ENCODE measurements around the gene MT1G. TPM values are rescaled to one million over a fixed set of nuclear protein-coding genes. Genes with fewer than 3 reads are reported as not detected.
"Not testable (repeated sequence)": the region's sequence is repeated elsewhere in the genome, so short reads cannot be mapped to it uniquely, and the experiment has no call there.

Gene MT1G
- not detected for total RNA-seq
- long read RNA-seq, result 0 reads

- DNase-seq (ENCODE audit: missing footprints), result peak; percentile 82
- ATAC-seq, result peak; percentile 73
- intact Hi-C loops (cut with DNase I), result no loop called here
Measured at GRCh38 chr16:56667581-56668571, at the start of gene MT1G. Gene MT1G, minus strand, starts transcription at chr16:56668065. Its CDS starts 72 bp downstream, at chr16:56667993.

GRCh38 chr16:56717532-56717931 lies 49.7 kb upstream of the MT1G start:
- ATAC-seq; intact Hi-C loops (cut with DNase I); DNase-seq (ENCODE audit: missing footprints): not testable (repeated sequence)

GRCh38 chr16:56716761-56717160 lies 48.9 kb upstream of the MT1G start:
- ATAC-seq (no peak), DNase-seq (ENCODE audit: missing footprints) (no peak)
- intact Hi-C loops (cut with DNase I), result no loop called here

- no peak for ATAC-seq
- intact Hi-C loops (cut with DNase I), result no loop called here
Measured at GRCh38 chr16:56715126-56715525, 47.3 kb upstream of the MT1G start.

GRCh38 chr16:56713794-56714193 lies 45.9 kb upstream of the MT1G start:
- intact Hi-C loops (cut with DNase I), result no loop called here
- no peak for DNase-seq (ENCODE audit: missing footprints)

More at GRCh38 chr16:56715126-56715525, 47.3 kb upstream of the MT1G start:
- DNase-seq (ENCODE audit: missing footprints), result no peak

GRCh38 chr16:56711862-56712261 lies 44.0 kb upstream of the MT1G start:
- DNase-seq (ENCODE audit: missing footprints) (no peak), ATAC-seq (no peak)
- intact Hi-C loops (cut with DNase I), result no loop called here

More at GRCh38 chr16:56713794-56714193, 45.9 kb upstream of the MT1G start:
- ATAC-seq, result no peak

- intact Hi-C loops (cut with DNase I), result no loop called here
- ATAC-seq, result no peak
- no peak for DNase-seq (ENCODE audit: missing footprints)
Measured at GRCh38 chr16:56710181-56710737, 42.4 kb upstream of the MT1G start.

- no peak for ATAC-seq
- no peak for DNase-seq (ENCODE audit: missing footprints)
- intact Hi-C loops (cut with DNase I), result no loop called here
Measured at GRCh38 chr16:56709443-56710040, 41.7 kb upstream of the MT1G start.

- ATAC-seq (no peak), DNase-seq (ENCODE audit: missing footprints) (no peak)
- intact Hi-C loops (cut with DNase I), result no loop called here
Measured at GRCh38 chr16:56708525-56709442, 40.9 kb upstream of the MT1G start.

- intact Hi-C loops (cut with DNase I), result loop anchor here (1.0 kb wide), 4 partner anchors 30 to 189 kb away; no protein-coding TSS in a partner anchor
- ATAC-seq (no peak), DNase-seq (ENCODE audit: missing footprints) (no peak)
Measured at GRCh38 chr16:56702836-56703235, 35.0 kb upstream of the MT1G start.

GRCh38 chr16:56701534-56701933 lies 33.7 kb upstream of the MT1G start:
- intact Hi-C loops (cut with DNase I), result no loop called here
- DNase-seq (ENCODE audit: missing footprints) (no peak), ATAC-seq (no peak)

GRCh38 chr16:56700631-56701030 lies 32.8 kb upstream of the MT1G start:
- ATAC-seq (no peak), DNase-seq (ENCODE audit: missing footprints) (no peak)
- intact Hi-C loops (cut with DNase I), result no loop called here

- DNase-seq (ENCODE audit: missing footprints), result no peak
- ATAC-seq, result no peak
- intact Hi-C loops (cut with DNase I), result no loop called here
Measured at GRCh38 chr16:56700195-56700594, 32.3 kb upstream of the MT1G start.

- ATAC-seq (no peak), DNase-seq (ENCODE audit: missing footprints) (no peak)
- intact Hi-C loops (cut with DNase I), result no loop called here
Measured at GRCh38 chr16:56697456-56698155, 29.7 kb upstream of the MT1G start.

- DNase-seq (ENCODE audit: missing footprints) (no peak), ATAC-seq (no peak)
- intact Hi-C loops (cut with DNase I), result no loop called here
Measured at GRCh38 chr16:56695246-56695645, 27.4 kb upstream of the MT1G start.

- ATAC-seq (peak; percentile 81), DNase-seq (ENCODE audit: missing footprints) (no peak)
- intact Hi-C loops (cut with DNase I), result no loop called here
Measured at GRCh38 chr16:56691885-56692284, 24.0 kb upstream of the MT1G start.

GRCh38 chr16:56690420-56691122 lies 22.7 kb upstream of the MT1G start:
- intact Hi-C loops (cut with DNase I), result no loop called here
- DNase-seq (ENCODE audit: missing footprints) (no peak), ATAC-seq (no peak)
